K562 (cell line): Measurements from ENCODE around the gene CCDC194. TPM values are rescaled to one million over a fixed set of nuclear protein-coding genes. Genes with fewer than 3 reads are reported as not detected.

ENCODE experiments used
- BCOR ChIP-seq: fragments of 450-650 bp; IDR thresholded peaks from 2 replicates; pipeline ENCODE4 v1.6.1; 2016
- GABPA ChIP-seq: fragments of 200-800 bp; sonication (Bioruptor generic); conservative IDR thresholded peaks from 2 replicates; pipeline ENCODE4 v1.6.1; 2016; ENCODE audit warnings: low read depth, missing genetic modification characterization, missing compliant biosample characterization
- IRF1 ChIP-seq: sonication (generic); formaldehyde crosslinking; IDR thresholded peaks from 2 replicates; pipeline ENCODE4 v1.8.0; 2022; ENCODE audit warnings: missing genetic modification reagents, mild to moderate bottlenecking, borderline replicate concordance
- KDM1A ChIP-seq, 2 experiments: fragments of 450-650 bp; IDR thresholded peaks; 2 replicates each; pipeline ENCODE4 v1.6.1; 2016; ENCODE audit warnings: mild to moderate bottlenecking in 2 of 2
- MBD1 ChIP-seq: fragments of 250-450 bp; sonication (Bioruptor Pico); IDR thresholded peaks from 2 replicates; pipeline ENCODE4 v1.8.0; 2022; ENCODE audit warnings: inconsistent platforms
- NR2C2 ChIP-seq, 2 experiments: fragments of 200-800 bp in 1 of 2; sonication (Bioruptor generic) in 1 of 2; sonication (generic) in 1 of 2; formaldehyde crosslinking in 1 of 2; IDR thresholded peaks; 2 replicates each; pipeline versions ENCODE4 v1.6.1 to v1.8.0; 2016 to 2022; ENCODE audit warnings: mild to moderate bottlenecking in 1 of 2, missing compliant biosample characterization in 1 of 2, missing genetic modification characterization in 1 of 2, missing genetic modification reagents in 1 of 2
- NR2F6 ChIP-seq: fragments of 450-650 bp; formaldehyde crosslinking; IDR thresholded peaks from 2 replicates; pipeline ENCODE4 v1.4.0; 2020; ENCODE audit warnings: mild to moderate bottlenecking
- SREBF1 ChIP-seq: fragments of 150-350 bp; IDR thresholded peaks from 2 replicates; pipeline ENCODE4 v1.6.1; 2014; ENCODE audit warnings: antibody characterized with exemption, low read depth, low read length, borderline replicate concordance
- ZBTB40 ChIP-seq, 2 experiments: fragments of 450-650 bp in 1 of 2; sonication (generic) in 1 of 2; formaldehyde crosslinking in 1 of 2; IDR thresholded peaks; 2 replicates each; pipeline versions ENCODE4 v1.7.1 to v1.9.0; 2016 to 2022; ENCODE audit warnings: inconsistent platforms in 1 of 2, mild to moderate bottlenecking in 1 of 2, missing genetic modification reagents in 1 of 2
- ZNF121 ChIP-seq: sonication (generic); formaldehyde crosslinking; conservative IDR thresholded peaks from 2 replicates; pipeline ENCODE4 v1.8.0; 2022; ENCODE audit warnings: missing genetic modification reagents
- ZNF143 ChIP-seq: sonication (generic); formaldehyde crosslinking; IDR thresholded peaks from 2 replicates; pipeline ENCODE4 v1.9.0; 2022; ENCODE audit warnings: mild to moderate bottlenecking, missing genetic modification reagents
- ZNF512 ChIP-seq: IDR thresholded peaks from 2 replicates; pipeline ENCODE4 v1.6.1; 2016; ENCODE audit warnings: missing genetic modification characterization, missing compliant biosample characterization
- polyA plus RNA-seq, 8 experiments: library from polyadenylated mRNA; depleted of rRNA in 4 of 8; stranded (reverse) in 5 of 8; unstranded in 3 of 8; fragments of >200 nt; fragmentation: Nextera tagmentation in 2 of 8; fragmentation: Illumina TruSeq in 1 of 8; extraction: Ambion mirVana in 2 of 8; extraction: Trizol in 1 of 8; gene quantifications; 2 replicates each; pipeline versions ENCODE4 v1.2.1 to v1.2.3, GENCODE V29; 2011 to 2014; ENCODE audit warnings: inconsistent platforms in 1 of 8, missing spikeins in 1 of 8
- total RNA-seq, 7 experiments: library from RNA; depleted of rRNA in 6 of 7; stranded (reverse); fragments of >200 nt in 6 of 7; fragmentation: Illumina TruSeq in 2 of 7; extraction: Trizol in 2 of 7; gene quantifications; 2 replicates each; pipeline versions ENCODE4 v1.2.1 to v1.2.3, GENCODE V29; 2011 to 2021; ENCODE audit warnings: low replicate concordance in 1 of 7

The CCDC194 gene
- total and polyA plus RNA-seq, 9 of the 15 experiments (the other 6 are each of a cell fraction or from before 2014, with no cell fraction given): 0.13 to 1.3 (median 0.39) TPM; not detected in 3

GRCh38 chr19:17352608-17353280 is 41.3 kb downstream of the CCDC194 start (continued):
- TF ChIP-seq ZBTB40 (IDR thresholded peaks at IDR 0.05) (0 out of 2 replicates have a peak, but pooled peaks have one; percentile 49), ZBTB40 (CRISPR knock-in tag; IDR thresholded peaks at IDR 0.05) (no peak), ZNF121 (CRISPR knock-in tag) (no peak), GABPA (tag) (peak; percentile 82), SREBF1 (no peak), KDM1A (IDR thresholded peaks at IDR 0.05) (peak; percentile 55 to 56; a peak in 3 of 4 replicates), NR2F6 (CRISPR knock-in tag) (no peak), IRF1 (CRISPR knock-in tag) (no peak), ZNF512 (no peak), ZNF143 (CRISPR knock-in tag) (no peak), NR2C2 (CRISPR knock-in tag; IDR thresholded peaks at IDR 0.05) (no peak), NR2C2 (tag; IDR thresholded peaks at IDR 0.05) (peak; percentile 37; the same call in 1 of the 2 replicates), BCOR (peak; percentile 55), MBD1 (CRISPR knock-in tag) (no peak)
